Cardiac fibroblast (primary cell): Measurements from ENCODE around the gene XRN2.
"Not testable (repeated sequence)": the region's sequence is repeated elsewhere in the genome, so short reads cannot be mapped to it uniquely, and the experiment has no call there.

Source experiments
- DNase-seq, 2 donors: peaks; one replicate each; pipeline versions ENCODE4 v3.0.0 to v3.0.0-alpha.2; 2010; ENCODE audit warnings: low read depth in 2 of 2
- H3K4me3 ChIP-seq, 2 donors: replicated peaks in 1 of 2; 1 replicate in 1 of 2; 2 replicates in 1 of 2; pipeline ENCODE4 v1.5.1; 2011; ENCODE audit warnings: low read depth in 2 of 2, low read length in 2 of 2, mild to moderate bottlenecking in 2 of 2, moderate library complexity in 1 of 2
- CTCF ChIP-seq: IDR thresholded peaks from one replicate; pipeline ENCODE4 v1.5.1; 2011; ENCODE audit warnings: low read depth, mild to moderate bottlenecking, low read length, inconsistent platforms

Gene XRN2

GRCh38 chr20:21365771-21366170 is 62.6 kb downstream of the XRN2 start:
- no peak overlapping the region for H3K4me3 ChIP-seq
- no peak for TF ChIP-seq CTCF
- DNase-seq, result no peak

DNA sequence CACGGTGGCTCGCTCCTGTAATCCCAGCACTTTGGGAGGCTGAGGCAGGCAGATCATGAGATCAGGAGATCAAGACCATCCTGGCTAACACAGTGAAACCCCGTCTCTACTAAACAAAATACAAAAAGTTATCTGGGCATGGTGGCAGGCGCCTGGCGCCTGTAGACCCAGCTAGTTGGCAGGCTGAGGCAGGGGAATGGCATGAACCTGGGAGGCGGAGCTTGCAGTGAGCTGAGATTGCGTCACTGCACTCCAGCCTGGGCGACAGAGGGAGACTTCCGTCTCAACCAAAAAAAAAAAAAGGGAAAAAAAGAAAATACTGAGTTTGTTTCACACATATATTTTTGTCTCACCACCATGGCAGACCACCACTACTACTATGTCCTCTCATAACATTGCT is 63.1 kb downstream of the XRN2 start:
- DNase-seq, result not testable (repeated sequence)

GRCh38 chr20:21368791-21369190 is 65.7 kb downstream of the XRN2 start:
- TF ChIP-seq CTCF, result no peak
- H3K4me3 ChIP-seq, result no peak overlapping the region
- DNase-seq, result no peak

More for the DNA sequence above, 63.1 kb downstream of the XRN2 start:
- H3K4me3 ChIP-seq, result not testable (repeated sequence)

GRCh38 chr20:21371193-21371592 is 68.1 kb downstream of the XRN2 start:
- no peak overlapping the region for H3K4me3 ChIP-seq
- no peak for TF ChIP-seq CTCF
- DNase-seq, result no peak

GRCh38 chr20:21372016-21372415 is 68.9 kb downstream of the XRN2 start:
- no peak for TF ChIP-seq CTCF
- no peak overlapping the region for H3K4me3 ChIP-seq
- DNase-seq, result no peak

GRCh38 chr20:21373436-21373835 is 70.3 kb downstream of the XRN2 start:
- no peak for DNase-seq
- no peak overlapping the region for H3K4me3 ChIP-seq
- no peak for TF ChIP-seq CTCF

DNA sequence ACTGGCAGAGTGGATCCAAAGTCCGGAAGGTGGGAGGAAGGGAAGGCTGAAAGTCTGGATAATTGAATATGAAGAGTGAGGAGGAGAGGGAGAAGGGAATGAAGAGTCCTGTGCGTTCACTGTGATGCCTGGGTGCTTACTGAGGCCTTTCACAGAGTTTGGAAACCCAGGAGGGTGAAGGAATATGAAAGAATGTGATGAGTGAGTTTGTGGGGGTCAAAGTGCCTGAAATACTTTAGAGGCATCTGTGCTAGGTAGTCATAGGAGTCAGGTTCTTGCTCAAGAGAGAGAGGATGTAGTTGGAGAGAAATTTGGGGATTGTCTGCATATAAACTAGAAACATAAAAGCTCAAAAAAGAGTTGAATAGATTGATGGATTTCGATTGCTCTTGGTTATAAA is 73.5 kb downstream of the XRN2 start:
- no peak for DNase-seq
- H3K4me3 ChIP-seq, result no peak overlapping the region
- no peak for TF ChIP-seq CTCF
